Measurements from ENCODE around the gene SMYD5.

- TF ChIP-seq CTCF (tag by site-specific recombination; IDR thresholded peaks at IDR 0.05), result no peak
- TF ChIP-seq ZNF221 (tag by site-specific recombination; IDR thresholded peaks at IDR 0.05; ENCODE audit: borderline replicate concordance), result no peak
- TF ChIP-seq, protein P1, sequence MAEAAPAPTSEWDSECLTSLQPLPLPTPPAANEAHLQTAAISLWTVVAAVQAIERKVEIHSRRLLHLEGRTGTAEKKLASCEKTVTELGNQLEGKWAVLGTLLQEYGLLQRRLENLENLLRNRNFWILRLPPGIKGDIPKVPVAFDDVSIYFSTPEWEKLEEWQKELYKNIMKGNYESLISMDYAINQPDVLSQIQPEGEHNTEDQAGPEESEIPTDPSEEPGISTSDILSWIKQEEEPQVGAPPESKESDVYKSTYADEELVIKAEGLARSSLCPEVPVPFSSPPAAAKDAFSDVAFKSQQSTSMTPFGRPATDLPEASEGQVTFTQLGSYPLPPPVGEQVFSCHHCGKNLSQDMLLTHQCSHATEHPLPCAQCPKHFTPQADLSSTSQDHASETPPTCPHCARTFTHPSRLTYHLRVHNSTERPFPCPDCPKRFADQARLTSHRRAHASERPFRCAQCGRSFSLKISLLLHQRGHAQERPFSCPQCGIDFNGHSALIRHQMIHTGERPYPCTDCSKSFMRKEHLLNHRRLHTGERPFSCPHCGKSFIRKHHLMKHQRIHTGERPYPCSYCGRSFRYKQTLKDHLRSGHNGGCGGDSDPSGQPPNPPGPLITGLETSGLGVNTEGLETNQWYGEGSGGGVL (tag by site-specific recombination; IDR thresholded peaks at IDR 0.05), result no peak
- TF ChIP-seq ZNF174 (tag by site-specific recombination; IDR thresholded peaks at IDR 0.05), result no peak
Measured at GRCh38 chr2:73265298-73266060, 51.4 kb downstream of the SMYD5 start.
